ENCODE measurements around the gene NEU2. TPM values are rescaled to one million over a fixed set of nuclear protein-coding genes. Genes with fewer than 3 reads are reported as not detected.

Gene NEU2
- total and polyA plus RNA-seq, 10 of the 15 experiments (the other 5 are each of a cell fraction or from before 2014, with no cell fraction given), result not detected

- TF ChIP-seq BHLHE40 (IDR thresholded peaks at IDR 0.05; ENCODE audit: borderline replicate concordance in 1 of 2, low read depth in 2 of 2, low read length in 1 of 2) (peak; percentile 64 to 75; a peak in 3 of 4 replicates), ELK1 (IDR thresholded peaks at IDR 0.05; ENCODE audit: low read depth, low read length) (no peak), ZBTB40 (IDR thresholded peaks at IDR 0.05; ENCODE audit: borderline replicate concordance) (no peak), GATAD2B (conservative IDR thresholded peaks at IDR 0.05; ENCODE audit: low read depth) (no peak), RAD21 (IDR thresholded peaks at IDR 0.05; ENCODE audit: insufficient read depth, low read depth, low read length) (no peak), JUNB (IDR thresholded peaks at IDR 0.05) (no peak), CBFB (IDR thresholded peaks at IDR 0.05; ENCODE audit: low read depth) (no peak), NR2C1 (IDR thresholded peaks at IDR 0.05) (no peak), MXI1 (IDR thresholded peaks at IDR 0.05; ENCODE audit: low read depth, low read length) (peak; percentile 83), HDAC2 (IDR thresholded peaks at IDR 0.05) (no peak), IKZF1 (conservative IDR thresholded peaks at IDR 0.05) (no peak), ZNF687 (IDR thresholded peaks at IDR 0.05) (peak; percentile 44), MLLT1 (IDR thresholded peaks at IDR 0.05) (no peak)
Measured at GRCh38 chr2:233063976-233064411, 31.5 kb downstream of the NEU2 start (continued).
